H1 (cell line): ENCODE measurements around the gene USP49. TPM values are rescaled to one million over a fixed set of nuclear protein-coding genes. Genes with fewer than 3 reads are reported as not detected.

Source experiments
- CTCF ChIA-PET: fragments of 300-600 bp; sonication (Branson Sonifier 250); formaldehyde crosslinking; loops from one replicate; lab custom pipeline; 2021; ENCODE audit not compliant: partially characterized antibody; lab: Charles Lee
- POLR2A ChIA-PET: fragments of 300-600 bp; sonication (Branson Sonifier 250); formaldehyde crosslinking; loops from one replicate; lab custom pipeline; 2021; ENCODE audit warnings: inconsistent platforms; ENCODE audit not compliant: partially characterized antibody; lab: Charles Lee
- DNase-seq, 2 experiments: peaks; one replicate each; pipeline versions ENCODE4 v3.0.0 to v3.0.0-alpha.2; 2010 to 2022; ENCODE audit warnings: low spot score in 2 of 2, low read depth in 1 of 2, mixed read lengths in 1 of 2
- FAIRE-seq: peaks from 2 replicates; lab custom pipeline; 2011; peaks lifted over from hg19 to GRCh38; lab: Jason Lieb, UNC
- H2AFZ ChIP-seq: 2 replicates; pipeline ENCODE4 v1.8.1; 2012; ENCODE audit warnings: low read length, inconsistent platforms
- H2AK5ac ChIP-seq: 2 replicates; pipeline ENCODE4 v1.6.1; 2013; ENCODE audit warnings: low read depth, low read length
- H2BK120ac ChIP-seq: replicated peaks from 2 replicates; pipeline ENCODE3; 2013; ENCODE audit warnings: low read depth, low read length, inconsistent platforms
- H2BK12ac ChIP-seq: 2 replicates; pipeline ENCODE4 v1.6.1; 2013; ENCODE audit warnings: low read depth, low read length
- H2BK15ac ChIP-seq: 2 replicates; pipeline ENCODE4 v1.6.1; 2013; ENCODE audit warnings: low read length
- H2BK20ac ChIP-seq: 2 replicates; pipeline ENCODE4 v1.6.1; 2013; ENCODE audit warnings: low read length
- H2BK5ac ChIP-seq: 2 replicates; pipeline ENCODE4 v1.6.1; 2013; ENCODE audit warnings: low read depth, low read length
- H3K14ac ChIP-seq: 2 replicates; pipeline ENCODE4 v1.6.1; 2013; ENCODE audit warnings: inconsistent platforms; ENCODE audit not compliant: insufficient read length
- H3K18ac ChIP-seq: 2 replicates; pipeline ENCODE4 v1.6.1; 2013; ENCODE audit warnings: low read length; ENCODE audit errors: extremely low read depth
- H3K23ac ChIP-seq: 2 replicates; pipeline ENCODE4 v1.6.1; 2013; ENCODE audit warnings: inconsistent platforms; ENCODE audit not compliant: insufficient read length
- H3K23me2 ChIP-seq: 2 replicates; pipeline ENCODE4 v1.6.1; 2013; ENCODE audit warnings: low read depth, low read length
- H3K27ac ChIP-seq: 2 replicates; pipeline ENCODE4 v1.6.1; 2011; ENCODE audit warnings: low read depth, low read length, inconsistent platforms
- H3K27me3 ChIP-seq, 4 experiments: replicated peaks in 1 of 4; 1 replicate in 1 of 4; 2 replicates in 3 of 4; pipeline versions ENCODE4 v1.6.1 to v1.8.1; 2011 to 2013; ENCODE audit warnings: low read length in 3 of 4, mild to moderate bottlenecking in 3 of 4, inconsistent platforms in 2 of 4, mixed read lengths in 2 of 4, moderate library complexity in 1 of 4; ENCODE audit not compliant: control insufficient read depth in 3 of 4, insufficient read depth in 3 of 4; ENCODE audit errors: extremely low read depth in 1 of 4
- H3K36me3 ChIP-seq, 4 experiments: 2 replicates each; pipeline versions ENCODE4 v1.6.1 to v1.8.1; 2011 to 2013; ENCODE audit warnings: mild to moderate bottlenecking in 4 of 4, low read length in 3 of 4, moderate library complexity in 2 of 4, control low read depth in 1 of 4, inconsistent platforms in 1 of 4; ENCODE audit not compliant: insufficient read depth in 4 of 4, control insufficient read depth in 2 of 4
- H3K4ac ChIP-seq: replicated peaks from 2 replicates; pipeline ENCODE3; 2013; ENCODE audit warnings: low read length, low read depth, mixed read lengths, inconsistent platforms; ENCODE audit not compliant: insufficient read length
- H3K4me1 ChIP-seq, 4 experiments: replicated peaks in 1 of 4; 1 replicate in 1 of 4; 2 replicates in 3 of 4; pipeline versions ENCODE4 v1.6.1 to v1.8.1; 2011 to 2013; ENCODE audit warnings: low read length in 3 of 4, inconsistent platforms in 2 of 4, mixed read lengths in 1 of 4; ENCODE audit not compliant: insufficient read depth in 4 of 4, control insufficient read depth in 3 of 4
- H3K4me2 ChIP-seq, 2 experiments: 2 replicates each; pipeline versions ENCODE4 v1.6.1 to v1.8.1; 2011 to 2013; ENCODE audit warnings: low read depth in 2 of 2, low read length in 2 of 2, control low read depth in 1 of 2, inconsistent platforms in 1 of 2, mild to moderate bottlenecking in 1 of 2; ENCODE audit not compliant: insufficient read depth in 1 of 2
- H3K4me3 ChIP-seq, 4 experiments: fragments of 200-600, 300-600 bp in 1 of 4; sonication (generic), shearing (Covaris generic), sonication (Bioruptor Twin) in 1 of 4; 2 replicates each; pipeline versions ENCODE4 v1.5.1 to v1.8.1; 2011 to 2016; ENCODE audit warnings: low read length in 4 of 4, low read depth in 3 of 4, control low read depth in 2 of 4, inconsistent platforms in 2 of 4, mild to moderate bottlenecking in 2 of 4, mixed read lengths in 1 of 4, moderate library complexity in 1 of 4; ENCODE audit not compliant: insufficient read depth in 2 of 4; ENCODE audit errors: extremely low read depth in 1 of 4
- H3K56ac ChIP-seq: replicated peaks from 2 replicates; pipeline ENCODE3; 2013; ENCODE audit warnings: low read depth, mild to moderate bottlenecking, mixed read lengths, low read length, inconsistent platforms; ENCODE audit not compliant: insufficient read length
- H3K79me1 ChIP-seq: 2 replicates; pipeline ENCODE4 v1.6.1; 2013; ENCODE audit warnings: low read depth, low read length, control low read depth
- H3K79me2 ChIP-seq, 2 experiments: 2 replicates each; pipeline versions ENCODE4 v1.6.1 to v1.8.1; 2012 to 2013; ENCODE audit warnings: low read length in 2 of 2, mild to moderate bottlenecking in 2 of 2, inconsistent platforms in 1 of 2; ENCODE audit not compliant: insufficient read depth in 2 of 2, control insufficient read depth in 1 of 2
- H3K9ac ChIP-seq, 4 experiments: replicated peaks in 1 of 4; 1 replicate in 1 of 4; 2 replicates in 3 of 4; pipeline versions ENCODE4 v1.6.1 to v1.8.1; 2011 to 2013; ENCODE audit warnings: low read depth in 3 of 4, low read length in 3 of 4, control low read depth in 2 of 4, mild to moderate bottlenecking in 2 of 4, moderate library complexity in 2 of 4, inconsistent platforms in 1 of 4; ENCODE audit errors: extremely low read depth in 1 of 4
- H3K9me3 ChIP-seq, 2 experiments: 2 replicates each; pipeline versions ENCODE4 v1.6.1 to v1.8.1; 2012 to 2013; ENCODE audit warnings: mild to moderate bottlenecking in 2 of 2, moderate library complexity in 2 of 2, control low read depth in 1 of 2, inconsistent platforms in 1 of 2, low read depth in 1 of 2, low read length in 1 of 2, mixed read lengths in 1 of 2; ENCODE audit not compliant: insufficient read depth in 2 of 2
- H4K20me1 ChIP-seq, 2 experiments: replicated peaks in 1 of 2; 2 replicates each; pipeline versions ENCODE3 to v1.8.1; 2011 to 2013; ENCODE audit warnings: inconsistent platforms in 2 of 2, low read length in 2 of 2, mild to moderate bottlenecking in 1 of 2; ENCODE audit not compliant: insufficient read depth in 2 of 2, control insufficient read depth in 1 of 2
- H4K5ac ChIP-seq: 2 replicates; pipeline ENCODE4 v1.6.1; 2013; ENCODE audit warnings: low read length, low read depth, mixed read lengths, inconsistent platforms; ENCODE audit not compliant: insufficient read length
- H4K8ac ChIP-seq: 2 replicates; pipeline ENCODE4 v1.8.0; 2013; ENCODE audit warnings: mild to moderate bottlenecking, moderate library complexity, low read length, inconsistent platforms; ENCODE audit not compliant: insufficient read depth; ENCODE audit errors: extremely low read depth
- H4K91ac ChIP-seq: replicated peaks from 2 replicates; pipeline ENCODE3; 2013; ENCODE audit warnings: low read length, mixed read lengths, inconsistent platforms; ENCODE audit not compliant: insufficient read length
- CBX5 ChIP-seq: fragments of 300-800, 300-1000 bp; sonication (generic); IDR thresholded peaks from 2 replicates; pipeline ENCODE4 v1.7.1; 2016; ENCODE audit warnings: antibody characterized with exemption, low read length, low read depth
- GTF2F1 ChIP-seq: IDR thresholded peaks from 2 replicates; pipeline ENCODE4 v1.6.1; 2012; ENCODE audit warnings: low read depth, low read length, improper control_type of control experiment, borderline replicate concordance
- HDAC2 ChIP-seq, 2 experiments: fragments of 300-600 bp in 1 of 2; sonication (generic) in 1 of 2; IDR thresholded peaks; 2 replicates each; pipeline ENCODE4 v1.6.1; 2011 to 2012; ENCODE audit warnings: low read depth in 2 of 2, low read length in 2 of 2, mild to moderate bottlenecking in 2 of 2, moderate library complexity in 2 of 2, borderline replicate concordance in 1 of 2, inconsistent platforms in 1 of 2
- HDAC6 ChIP-seq: IDR thresholded peaks from one replicate; pipeline ENCODE4 v1.7.1; 2012; ENCODE audit warnings: low read depth, mild to moderate bottlenecking, inconsistent platforms, low read length, moderate library complexity
- MAFK ChIP-seq: IDR thresholded peaks from 2 replicates; pipeline ENCODE4 v1.6.1; 2012; ENCODE audit warnings: low read depth, mild to moderate bottlenecking, improper control_type of control experiment, low read length
- POLR2AphosphoS5 ChIP-seq: IDR thresholded peaks from 2 replicates; pipeline ENCODE4 v1.6.1; 2011; ENCODE audit warnings: low read depth, low read length
- POU5F1 ChIP-seq: IDR thresholded peaks from 2 replicates; pipeline ENCODE4 v1.6.1; 2011; ENCODE audit warnings: low read depth, mild to moderate bottlenecking, low read length, moderate library complexity
- RFX5 ChIP-seq: IDR thresholded peaks from 2 replicates; pipeline ENCODE4 v1.6.1; 2011; ENCODE audit warnings: low read depth, low read length, improper control_type of control experiment, borderline replicate concordance
- SRF ChIP-seq: IDR thresholded peaks from 2 replicates; pipeline ENCODE4 v1.6.1; 2011; ENCODE audit warnings: mild to moderate bottlenecking, low read depth, low read length, moderate library complexity
- TAF7 ChIP-seq: optimal IDR thresholded peaks from 2 replicates; pipeline ENCODE3; 2011; ENCODE audit warnings: low read depth, mild to moderate bottlenecking, inconsistent platforms, low read length, moderate library complexity, borderline replicate concordance
- TCF12 ChIP-seq: IDR thresholded peaks from 2 replicates; pipeline ENCODE4 v1.6.1; 2011; ENCODE audit warnings: low read depth, mild to moderate bottlenecking, low read length
- WGBS, 2 experiments: shearing (Covaris generic) in 1 of 2; methylation state at CpG; one replicate each; pipeline versions ENCODE4 v1.1.6 to v1.1.7; 2013 to 2015; ENCODE audit warnings: low lambda C conversion rate in 2 of 2, mixed read lengths in 2 of 2, inconsistent platforms in 1 of 2, low coverage in 1 of 2, missing lambda C conversion rate in 1 of 2; ENCODE audit not compliant: insufficient replicate concordance in 2 of 2, insufficient coverage in 1 of 2, insufficient read length in 1 of 2; ENCODE audit errors: extremely low coverage in 1 of 2, missing lambda C conversion rate in 1 of 2; 5-methylcytosine and 5-hydroxymethylcytosine counted together
- polyA plus RNA-seq, 7 experiments: library from polyadenylated mRNA; depleted of rRNA in 3 of 7; stranded (reverse) in 5 of 7; unstranded in 2 of 7; fragments of >200 nt in 5 of 7; fragments of 200-250 nt in 2 of 7; gene quantifications; 1 replicate in 5 of 7; 2 replicates in 1 of 7; 4 replicates in 1 of 7; pipeline versions ENCODE4 v1.2.1 to v1.2.3, GENCODE V29; 2011 to 2013; ENCODE audit warnings: missing spikeins in 2 of 7, mixed read lengths in 2 of 7
- total RNA-seq: library from RNA; stranded (reverse); fragmentation: NEBNext Ultra II Directional; extraction: Animal tissue kit (Norgen Biotek cat#: 25700); gene quantifications from 2 replicates; pipeline ENCODE4 v1.2.1, GENCODE V29; 2021

The USP49 gene
- total and polyA plus RNA-seq, 2 of the 8 experiments (the other 6 are each of a cell fraction or from before 2014, with no cell fraction given): 6.9 to 24.4 TPM

GRCh38 chr6:41796474-41796873, 98.7 kb downstream of the USP49 start:
- H3K27me3 ChIP-seq: no peaks in the 10 kb centered on the region
- H3K14ac ChIP-seq: no peak overlapping the region
- no peak for TF ChIP-seq HDAC2 (IDR thresholded peaks at IDR 0.05; ENCODE audit: borderline replicate concordance in 1 of 2, low read depth in 2 of 2, low read length in 2 of 2)
- no peak for TF ChIP-seq CBX5
- no peak for TF ChIP-seq SRF
- no peak for TF ChIP-seq POU5F1
- TF ChIP-seq HDAC6: no peak
- no peak for TF ChIP-seq MAFK
- TF ChIP-seq RFX5: no peak
- no peak for TF ChIP-seq TCF12
- no peak for TF ChIP-seq POLR2AphosphoS5
- TF ChIP-seq GTF2F1: no peak
- no peak for TF ChIP-seq TAF7
- H4K91ac ChIP-seq: no peak overlapping the region
- H2AFZ ChIP-seq: no peak overlapping the region
- H3K23ac ChIP-seq: no peak overlapping the region
- no peaks in the 10 kb centered on the region for H3K79me2 ChIP-seq
- H3K56ac ChIP-seq: no peak overlapping the region
- no peak overlapping the region for H3K4ac ChIP-seq
- no peak overlapping the region for H2BK12ac ChIP-seq
- H3K18ac ChIP-seq: no peak overlapping the region
- H2BK5ac ChIP-seq: no peak overlapping the region
- 75% methylated on average over 2 of the region's 2 CpGs; no CpG with 5 or more reads in 1 of the 2 experiments for WGBS, 2 experiments
- no peaks in the 10 kb centered on the region for H3K9me3 ChIP-seq
- no peak overlapping the region for H2AK5ac ChIP-seq
- H3K9ac ChIP-seq: no peak overlapping the region
- H4K20me1 ChIP-seq: peaks cover 2% of the 10 kb centered on the region in 2 experiments
- H2BK15ac ChIP-seq: no peak overlapping the region
- H2BK20ac ChIP-seq: no peak overlapping the region
- CTCF ChIA-PET: interaction anchor here (0.9 to 2.5 kb wide), 3 partner anchors 9 to 253 kb away, joined by 3 to 12 read pairs (median 6); partner anchors contain the start of genes TAF8 and TOMM6
- no peak overlapping the region for H4K5ac ChIP-seq
- H3K4me2 ChIP-seq: no peak overlapping the region
- H3K4me3 ChIP-seq: no peak overlapping the region
- no peak overlapping the region for H2BK120ac ChIP-seq
- no peak overlapping the region for H4K8ac ChIP-seq
- POLR2A ChIA-PET: interaction anchor here (1.0 kb wide), 1 partner anchor 9 kb away, joined by 4 read pairs; the partner anchor contains the start of gene TOMM6
- no peaks in the 10 kb centered on the region for H3K79me1 ChIP-seq
- H3K36me3 ChIP-seq: peaks cover 3 to 33% (median 14%) of the 10 kb centered on the region in 4 experiments; a peak in 5 of 8 replicates
- H3K23me2 ChIP-seq: no peaks in the 10 kb centered on the region
- no peaks in the 10 kb centered on the region for H3K4me1 ChIP-seq
- H3K27ac ChIP-seq: no peak overlapping the region
- FAIRE-seq (no peak), DNase-seq (no peak)
